ENCODE results near the gene TRAPPC12.

- TF ChIP-seq POLR2A (IDR thresholded peaks at IDR 0.05), result no peak
- no peak for TF ChIP-seq CTCF (IDR thresholded peaks at IDR 0.05 in 4 of 5, conservative IDR thresholded peaks at IDR 0.05 in 1 of 5)
Measured at GRCh38 chr2:3408781-3409180, 29.3 kb downstream of the TRAPPC12 start.
